Muscle layer of duodenum (tissue), 2 donors: ENCODE results near the gene METRNL.
"Not testable (repeated sequence)": the region's sequence is repeated elsewhere in the genome, so short reads cannot be mapped to it uniquely, and the experiment has no call there.

ENCODE experiments used
- H3K27ac ChIP-seq: one replicate; pipeline ENCODE4 v1.7.0; 2013; ENCODE audit warnings: mild to moderate bottlenecking, low read length
- H3K27me3 ChIP-seq: one replicate; pipeline ENCODE4 v1.7.0; 2013; ENCODE audit warnings: low read depth, mild to moderate bottlenecking, control low read depth, low read length
- H3K36me3 ChIP-seq, 2 donors: one replicate each; pipeline ENCODE4 v1.7.0; 2013; ENCODE audit warnings: low read length in 2 of 2, control low read depth in 1 of 2, mild to moderate bottlenecking in 1 of 2; ENCODE audit not compliant: insufficient read depth in 2 of 2, control insufficient read depth in 1 of 2
- H3K4me1 ChIP-seq, 2 donors: one replicate each; pipeline ENCODE4 v1.7.0; 2013; ENCODE audit warnings: low read length in 2 of 2, mild to moderate bottlenecking in 2 of 2, control low read depth in 1 of 2, moderate library complexity in 1 of 2; ENCODE audit not compliant: insufficient read depth in 2 of 2, control insufficient read depth in 1 of 2
- H3K4me3 ChIP-seq, 2 donors: one replicate each; pipeline ENCODE4 v1.7.0; 2013; ENCODE audit warnings: low read length in 2 of 2, low read depth in 1 of 2, mild to moderate bottlenecking in 1 of 2
- H3K9me3 ChIP-seq, 2 donors: one replicate each; pipeline ENCODE4 v1.7.0; 2013; ENCODE audit warnings: low read length in 2 of 2, control low read depth in 1 of 2, mild to moderate bottlenecking in 1 of 2; ENCODE audit not compliant: control insufficient read depth in 1 of 2
- donor health status: healthy.

METRNL gene

DNA sequence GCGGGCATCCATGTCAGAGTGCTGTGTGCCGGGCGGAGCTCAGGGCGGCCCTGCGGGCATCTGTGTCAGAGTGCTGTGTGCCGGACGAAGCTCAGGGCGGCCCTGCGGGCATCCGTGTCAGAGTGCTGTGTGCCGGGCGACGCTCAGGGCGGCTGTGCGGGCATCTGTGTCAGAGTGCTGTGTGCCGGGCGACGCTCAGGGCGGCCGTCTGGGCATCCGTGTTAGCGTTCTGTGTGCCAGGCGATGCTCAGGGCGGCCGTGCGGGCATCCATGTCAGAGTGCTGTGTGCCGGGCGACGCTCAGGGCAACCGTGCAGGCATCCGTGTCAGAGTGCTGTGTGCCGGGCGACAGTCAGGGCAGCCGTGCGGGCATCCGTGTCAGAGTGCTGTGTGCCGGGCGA is 55.0 kb downstream of the METRNL start:
- not testable (repeated sequence) for H3K4me3 ChIP-seq, H3K36me3 ChIP-seq, H3K27me3 ChIP-seq, H3K9me3 ChIP-seq, H3K4me1 ChIP-seq, H3K27ac ChIP-seq

DNA sequence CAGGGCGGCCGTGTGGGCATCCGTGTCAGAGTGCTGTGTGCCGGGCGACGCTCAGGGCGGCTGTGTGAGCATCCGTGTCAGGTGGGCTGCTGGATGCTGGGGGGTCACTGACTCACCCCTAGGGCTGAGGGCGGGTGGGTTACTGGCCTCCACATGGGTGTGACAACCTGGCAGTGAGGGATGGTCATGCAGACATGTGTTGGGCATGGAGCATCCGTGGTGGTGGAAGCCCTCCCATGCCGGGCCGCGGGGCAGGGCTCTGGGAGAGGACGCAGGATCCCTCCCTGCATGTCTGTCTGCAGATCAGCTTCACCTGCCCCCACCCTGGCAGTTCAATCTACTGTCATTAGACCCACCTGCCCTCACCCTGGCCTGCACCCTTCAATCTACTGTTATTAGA is 56.3 kb downstream of the METRNL start:
- Histone ChIP-seq H3K27me3 (no peaks in the 10 kb centered on the region), H3K4me1 (no peaks in the 10 kb centered on the region), H3K9me3 (no peaks in the 10 kb centered on the region), H3K27ac (no peak overlapping the region), H3K36me3 (no peaks in the 10 kb centered on the region), H3K4me3 (no peak overlapping the region)

DNA sequence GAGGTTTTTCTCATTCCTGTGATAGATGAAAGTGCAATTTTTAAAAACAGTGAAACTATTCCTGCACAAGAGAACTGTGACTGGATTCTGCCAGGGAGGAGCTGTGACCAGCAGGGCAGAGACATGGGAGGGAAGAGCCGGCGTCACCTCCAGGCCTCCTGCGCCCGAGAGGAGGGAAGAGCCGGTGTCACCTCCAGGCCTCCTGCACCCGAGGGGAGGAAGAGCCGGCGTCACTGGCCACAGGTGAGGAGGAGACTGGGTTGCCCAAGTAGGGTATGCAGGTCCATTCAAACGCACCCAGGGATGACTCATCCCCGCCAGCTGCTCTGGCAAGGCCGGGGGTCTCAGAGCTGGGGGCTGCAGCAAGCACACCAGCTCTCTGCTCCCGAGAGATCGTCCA is 56.7 kb downstream of the METRNL start:
- Histone ChIP-seq H3K27ac (no peak overlapping the region), H3K27me3 (no peaks in the 10 kb centered on the region), H3K4me1 (no peaks in the 10 kb centered on the region), H3K9me3 (no peaks in the 10 kb centered on the region), H3K4me3 (no peak overlapping the region), H3K36me3 (no peaks in the 10 kb centered on the region)

DNA sequence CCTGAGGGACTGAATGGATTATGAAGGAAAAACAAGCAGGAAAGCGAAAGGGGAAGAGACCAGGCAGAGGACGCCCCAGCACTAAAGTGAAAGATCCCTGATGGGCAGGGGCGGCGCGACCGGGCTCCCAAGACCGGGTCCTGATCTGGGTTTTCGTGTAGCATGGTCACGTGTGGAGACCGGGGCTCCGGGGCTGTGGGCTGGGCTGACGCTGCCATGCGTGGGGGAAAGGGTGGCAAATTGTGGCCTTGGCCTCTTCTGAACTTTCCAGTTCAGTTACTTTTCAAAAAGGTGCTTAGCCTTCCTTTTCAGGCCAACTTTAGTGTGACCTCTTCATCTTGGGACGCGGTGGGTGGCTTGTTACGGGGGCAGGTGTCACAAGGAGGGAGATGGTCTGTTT is 57.5 kb downstream of the METRNL start:
- Histone ChIP-seq H3K4me1 (no peaks in the 10 kb centered on the region), H3K36me3 (no peaks in the 10 kb centered on the region), H3K9me3 (no peaks in the 10 kb centered on the region), H3K27me3 (no peaks in the 10 kb centered on the region), H3K27ac (no peak overlapping the region), H3K4me3 (no peak overlapping the region)

DNA sequence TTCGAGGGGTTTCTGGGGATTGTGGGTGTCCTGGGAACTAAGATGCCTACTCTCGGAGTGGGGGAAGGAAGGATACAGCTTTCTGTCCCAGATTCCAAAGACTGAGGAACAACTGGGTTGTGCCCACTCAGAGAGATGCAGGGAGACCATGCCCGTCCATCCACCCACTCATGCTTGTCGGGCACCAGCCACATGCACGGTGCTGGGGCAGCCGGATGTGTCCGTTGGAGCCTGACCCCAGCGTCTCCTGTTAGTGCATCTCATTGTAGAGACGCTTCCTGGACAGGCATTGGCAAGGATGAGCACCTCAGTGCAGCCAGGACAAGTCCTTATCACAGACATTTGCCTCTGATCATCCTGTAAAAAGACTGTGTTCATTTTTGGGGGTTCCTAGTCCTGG is 58.1 kb downstream of the METRNL start:
- Histone ChIP-seq H3K27me3 (no peaks in the 10 kb centered on the region), H3K27ac (no peak overlapping the region), H3K4me1 (no peaks in the 10 kb centered on the region), H3K36me3 (no peaks in the 10 kb centered on the region), H3K4me3 (no peak overlapping the region), H3K9me3 (no peaks in the 10 kb centered on the region)

DNA sequence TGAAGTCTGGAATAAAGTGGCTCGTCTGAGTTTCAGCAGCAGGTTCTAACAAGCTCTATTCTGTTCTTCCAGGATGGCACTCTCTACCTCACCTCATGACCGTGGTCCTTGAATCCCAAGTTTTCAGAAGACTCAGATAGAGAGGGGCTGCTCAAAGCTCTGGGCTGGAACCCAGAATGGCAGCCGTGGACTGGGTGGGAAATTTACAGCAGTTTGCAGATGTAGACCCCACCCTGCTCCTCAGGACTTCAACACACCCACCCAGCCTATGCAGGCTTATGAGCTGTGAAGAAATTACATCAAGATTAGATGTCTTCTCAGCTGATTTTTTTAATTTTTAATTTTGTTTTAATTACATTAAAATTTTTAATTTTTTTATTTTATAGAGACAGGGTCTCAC is 59.4 kb downstream of the METRNL start:
- Histone ChIP-seq H3K27ac (no peak overlapping the region), H3K9me3 (no peaks in the 10 kb centered on the region), H3K4me3 (no peak overlapping the region), H3K4me1 (no peaks in the 10 kb centered on the region), H3K36me3 (no peaks in the 10 kb centered on the region), H3K27me3 (no peaks in the 10 kb centered on the region)

DNA sequence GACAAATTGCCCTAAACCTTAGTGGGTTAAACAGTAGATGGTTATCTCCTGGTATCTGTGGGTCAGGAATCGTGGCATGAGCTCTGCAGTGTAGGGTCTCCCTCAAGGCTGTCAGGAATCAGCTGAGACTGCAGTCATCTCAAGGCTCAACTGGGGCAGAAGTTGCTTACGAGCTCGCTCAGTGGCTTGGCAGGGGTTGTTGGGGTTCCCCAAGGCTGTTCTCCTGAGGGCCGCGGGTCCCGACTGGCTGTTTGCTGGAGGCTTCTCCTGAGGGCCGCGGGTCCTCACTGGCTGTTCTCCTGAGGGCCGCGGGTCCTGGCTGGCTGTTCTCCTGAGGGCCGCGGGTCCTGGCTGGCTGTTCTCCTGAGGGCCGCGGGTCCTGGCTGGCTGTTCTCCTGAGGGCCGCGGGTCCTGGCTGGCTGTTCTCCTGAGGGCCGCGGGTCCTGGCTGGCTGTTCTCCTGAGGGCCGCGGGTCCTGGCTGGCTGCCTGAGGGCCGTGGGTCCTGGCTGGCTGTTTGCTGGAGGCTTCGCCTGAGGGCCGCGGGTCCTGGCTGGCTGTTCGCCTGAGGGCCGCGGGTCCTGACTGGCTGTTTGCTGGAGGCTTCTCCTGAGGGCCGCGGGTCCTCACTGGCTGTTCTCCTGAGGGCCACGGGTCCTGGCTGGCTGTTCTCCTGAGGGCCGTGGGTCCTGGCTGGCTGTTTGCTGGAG is 60.3 kb downstream of the METRNL start:
- H3K27ac ChIP-seq, H3K9me3 ChIP-seq, H3K36me3 ChIP-seq, H3K27me3 ChIP-seq, H3K4me1 ChIP-seq, H3K4me3 ChIP-seq: not testable (repeated sequence)

DNA sequence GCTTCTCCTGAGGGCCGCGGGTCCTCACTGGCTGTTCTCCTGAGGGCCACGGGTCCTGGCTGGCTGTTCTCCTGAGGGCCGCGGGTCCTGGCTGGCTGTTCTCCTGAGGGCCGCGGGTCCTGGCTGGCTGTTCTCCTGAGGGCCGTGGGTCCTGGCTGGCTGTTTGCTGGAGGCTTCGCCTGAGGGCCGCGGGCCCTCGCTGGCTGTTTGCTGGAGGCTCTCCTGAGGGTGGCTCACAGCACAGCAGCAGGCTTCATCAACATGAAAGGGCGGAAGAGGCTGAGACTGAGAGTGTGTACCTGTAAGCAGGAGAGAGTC is 60.8 kb downstream of the METRNL start:
- not testable (repeated sequence) for H3K9me3 ChIP-seq, H3K4me3 ChIP-seq, H3K27me3 ChIP-seq, H3K4me1 ChIP-seq, H3K27ac ChIP-seq, H3K36me3 ChIP-seq

DNA sequence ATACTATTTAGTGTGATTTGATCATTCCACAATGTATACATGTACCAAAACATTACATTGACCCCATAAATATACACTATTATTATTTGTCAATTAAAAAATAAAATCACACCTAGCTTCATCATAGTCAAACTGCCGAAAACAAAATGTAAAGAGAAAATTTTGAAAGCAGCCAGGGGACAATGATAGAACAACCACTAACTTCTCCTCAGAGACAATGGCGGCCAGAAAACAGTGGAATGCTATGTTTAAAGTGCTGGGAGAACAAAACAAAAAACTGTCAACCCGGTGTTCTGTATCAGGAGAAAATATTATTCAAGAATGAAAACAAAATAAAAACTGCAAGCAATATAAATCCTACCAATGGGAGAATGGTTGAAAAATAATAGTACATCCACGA is 63.2 kb downstream of the METRNL start:
- no peaks in the 10 kb centered on the region for H3K27me3 ChIP-seq
- H3K4me1 ChIP-seq = no peaks in the 10 kb centered on the region
- no peak overlapping the region for H3K27ac ChIP-seq
- H3K4me3 ChIP-seq = no peak overlapping the region
- no peaks in the 10 kb centered on the region for H3K36me3 ChIP-seq
- no peaks in the 10 kb centered on the region for H3K9me3 ChIP-seq

DNA sequence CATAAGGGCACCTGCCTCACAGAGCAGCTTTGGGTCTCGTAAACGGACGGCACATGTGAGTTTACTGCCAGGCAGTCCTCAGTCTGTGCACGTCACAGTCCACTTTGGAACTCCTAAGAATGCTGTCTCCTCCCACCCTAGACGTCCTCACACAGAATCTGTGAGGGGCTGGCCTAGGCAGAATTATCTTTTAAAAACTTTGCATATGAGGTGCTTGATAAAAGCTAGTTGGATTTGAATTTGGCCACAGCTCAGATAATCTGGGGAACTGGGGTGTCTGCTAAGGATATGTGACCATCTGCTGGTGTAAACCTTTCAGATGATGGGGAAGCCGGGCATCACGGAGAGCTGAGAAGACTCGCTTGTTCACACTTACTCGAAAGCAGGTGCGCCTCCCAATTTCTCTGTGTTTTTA is 64.4 kb downstream of the METRNL start:
- no peaks in the 10 kb centered on the region for H3K4me1 ChIP-seq
- H3K27me3 ChIP-seq = no peaks in the 10 kb centered on the region
- no peak overlapping the region for H3K4me3 ChIP-seq
- H3K36me3 ChIP-seq = no peaks in the 10 kb centered on the region
- no peaks in the 10 kb centered on the region for H3K9me3 ChIP-seq
- no peak overlapping the region for H3K27ac ChIP-seq
